NT2/D1 (cell line): ENCODE measurements around the gene SNAPC2.

ENCODE experiments used
- SUZ12 ChIP-seq: IDR thresholded peaks from 2 replicates; pipeline ENCODE4 v1.6.1; 2011; ENCODE audit not compliant: insufficient read length, insufficient read depth; ENCODE audit errors: extremely low read depth
- YY1 ChIP-seq: IDR thresholded peaks from 2 replicates; pipeline ENCODE4 v1.6.1; 2011; ENCODE audit not compliant: insufficient read length, insufficient read depth
- ZNF274 ChIP-seq: IDR thresholded peaks from 2 replicates; pipeline ENCODE4 v1.6.1; 2011; ENCODE audit warnings: mild to moderate bottlenecking, low read depth, low read length

DNA sequence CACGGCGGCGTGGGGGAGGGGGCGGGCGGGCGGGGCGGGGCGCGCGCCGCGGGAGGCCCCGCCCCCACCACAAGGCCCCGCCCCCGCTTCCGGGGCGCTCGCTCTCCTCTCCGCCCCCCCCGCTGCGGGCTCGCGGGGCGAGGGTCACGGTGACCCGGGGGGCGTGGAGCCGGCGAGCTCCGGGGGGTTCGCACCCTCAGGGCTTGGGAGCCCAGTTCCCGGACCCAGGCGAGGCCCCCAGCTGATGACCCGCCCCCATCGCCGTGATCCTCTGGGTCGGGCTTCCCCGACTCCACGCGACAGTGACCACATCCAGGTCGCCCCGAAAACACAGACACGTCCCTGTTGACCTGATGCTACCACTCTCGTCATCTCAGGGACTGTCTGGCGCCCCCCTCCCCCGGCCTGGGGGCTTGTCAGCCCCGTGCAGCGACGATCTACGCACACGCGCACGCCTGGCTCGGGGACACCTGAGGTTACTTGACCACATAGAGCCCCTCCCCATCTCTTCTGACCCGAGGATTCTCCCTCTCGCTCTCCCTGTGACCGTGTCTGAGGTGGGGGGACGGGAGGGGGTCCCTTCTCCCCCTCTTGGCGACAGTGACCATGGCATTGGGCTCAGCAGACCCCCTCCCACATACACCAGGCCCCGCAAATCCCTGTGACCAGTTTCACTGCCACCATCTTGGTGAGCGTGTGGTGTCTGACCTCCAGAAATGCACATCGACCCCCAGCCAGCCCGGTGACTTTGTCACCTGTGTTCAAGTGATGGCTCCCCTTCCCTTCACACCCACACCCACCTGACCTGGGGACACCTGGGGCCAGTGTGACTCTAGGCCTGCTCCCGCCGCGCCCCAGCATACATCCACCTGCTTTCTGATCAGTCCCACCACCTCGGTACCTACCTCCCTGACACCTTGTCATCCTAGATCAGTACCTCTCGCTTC is 15.8 kb upstream of the SNAPC2 start:
- TF ChIP-seq YY1 (no peak), ZNF274 (no peak), SUZ12 (no peak)
